ENCODE data around the gene CDH4.

CDH4 gene

DNA sequence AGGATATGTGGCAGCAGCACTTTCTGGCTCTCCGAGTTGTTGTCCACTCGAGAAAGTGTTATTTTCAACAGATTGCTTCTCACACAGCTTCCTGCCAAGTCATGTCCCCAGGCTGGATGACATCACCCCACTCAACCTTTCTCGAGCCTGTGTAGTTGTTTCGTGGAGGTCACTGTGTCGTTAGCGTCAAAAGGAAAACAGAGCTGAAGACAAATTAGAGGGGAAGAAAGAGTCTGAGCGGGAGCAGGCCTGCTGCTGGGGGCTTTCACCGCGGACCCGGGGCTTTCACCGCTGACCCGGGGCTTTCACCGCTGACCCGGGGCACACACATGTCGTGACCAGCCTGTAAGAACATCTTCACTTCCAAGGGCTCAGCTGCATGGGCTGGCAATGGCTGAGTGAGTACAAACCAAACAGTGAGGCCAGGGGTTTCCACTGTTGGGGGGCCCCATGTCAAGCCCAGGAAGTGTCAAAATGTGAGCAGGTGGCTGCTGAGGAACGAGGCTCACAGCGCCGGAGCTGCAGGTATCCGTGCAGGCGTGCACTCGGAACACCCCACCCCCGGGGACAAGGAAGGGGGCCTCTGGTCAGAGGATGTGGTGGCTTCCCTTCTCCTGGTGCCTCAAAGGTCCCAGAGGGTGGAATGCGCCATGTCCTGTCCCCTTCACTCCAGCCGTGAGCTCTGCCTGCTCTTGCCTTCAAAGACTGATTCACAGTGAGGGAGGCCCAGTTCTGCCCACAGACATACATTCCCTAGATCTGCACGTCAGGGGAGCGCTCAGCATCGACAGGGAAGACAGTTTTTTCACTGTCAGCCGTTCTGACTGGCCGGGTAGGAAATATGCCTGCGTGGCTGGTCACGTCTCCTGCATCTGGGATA is 447.7 kb downstream of the CDH4 start:
- H3K27ac ChIP-seq: no peak overlapping the region
- TF ChIP-seq, protein P1, sequence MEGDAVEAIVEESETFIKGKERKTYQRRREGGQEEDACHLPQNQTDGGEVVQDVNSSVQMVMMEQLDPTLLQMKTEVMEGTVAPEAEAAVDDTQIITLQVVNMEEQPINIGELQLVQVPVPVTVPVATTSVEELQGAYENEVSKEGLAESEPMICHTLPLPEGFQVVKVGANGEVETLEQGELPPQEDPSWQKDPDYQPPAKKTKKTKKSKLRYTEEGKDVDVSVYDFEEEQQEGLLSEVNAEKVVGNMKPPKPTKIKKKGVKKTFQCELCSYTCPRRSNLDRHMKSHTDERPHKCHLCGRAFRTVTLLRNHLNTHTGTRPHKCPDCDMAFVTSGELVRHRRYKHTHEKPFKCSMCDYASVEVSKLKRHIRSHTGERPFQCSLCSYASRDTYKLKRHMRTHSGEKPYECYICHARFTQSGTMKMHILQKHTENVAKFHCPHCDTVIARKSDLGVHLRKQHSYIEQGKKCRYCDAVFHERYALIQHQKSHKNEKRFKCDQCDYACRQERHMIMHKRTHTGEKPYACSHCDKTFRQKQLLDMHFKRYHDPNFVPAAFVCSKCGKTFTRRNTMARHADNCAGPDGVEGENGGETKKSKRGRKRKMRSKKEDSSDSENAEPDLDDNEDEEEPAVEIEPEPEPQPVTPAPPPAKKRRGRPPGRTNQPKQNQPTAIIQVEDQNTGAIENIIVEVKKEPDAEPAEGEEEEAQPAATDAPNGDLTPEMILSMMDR (conservative IDR thresholded peaks at IDR 0.05): no peak
- no peak for TF ChIP-seq ZFX (IDR thresholded peaks at IDR 0.05)

DNA sequence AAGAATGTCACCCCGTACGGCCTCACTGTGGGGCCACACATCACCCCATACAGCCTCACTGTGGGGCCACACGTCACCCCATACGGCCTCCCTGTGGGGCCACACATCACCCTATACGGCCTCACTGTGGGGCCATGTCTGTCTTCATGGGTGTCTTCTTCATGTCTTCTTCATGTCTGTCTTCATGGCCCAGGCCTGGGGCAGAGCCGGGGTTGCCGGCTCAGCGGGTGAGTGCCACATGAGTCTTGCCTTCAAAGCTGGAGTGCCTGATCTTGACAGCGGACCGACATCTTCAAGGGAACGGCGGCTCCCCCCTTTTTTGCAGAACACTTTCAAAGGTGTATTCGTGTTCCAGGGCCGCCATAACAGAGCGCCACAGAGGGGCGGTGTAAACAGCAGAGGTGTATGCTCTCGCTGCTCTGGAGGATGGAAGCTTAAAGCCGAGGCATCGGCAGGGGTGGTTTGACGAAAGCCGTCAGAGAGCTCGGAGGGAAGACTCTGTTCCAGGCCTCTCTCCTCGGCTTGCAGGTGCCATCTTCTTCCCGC is 448.6 kb downstream of the CDH4 start:
- no peak overlapping the region for H3K27ac ChIP-seq
- no peak for TF ChIP-seq ZFX (IDR thresholded peaks at IDR 0.05)
- TF ChIP-seq, protein P1 (conservative IDR thresholded peaks at IDR 0.05): no peak

DNA sequence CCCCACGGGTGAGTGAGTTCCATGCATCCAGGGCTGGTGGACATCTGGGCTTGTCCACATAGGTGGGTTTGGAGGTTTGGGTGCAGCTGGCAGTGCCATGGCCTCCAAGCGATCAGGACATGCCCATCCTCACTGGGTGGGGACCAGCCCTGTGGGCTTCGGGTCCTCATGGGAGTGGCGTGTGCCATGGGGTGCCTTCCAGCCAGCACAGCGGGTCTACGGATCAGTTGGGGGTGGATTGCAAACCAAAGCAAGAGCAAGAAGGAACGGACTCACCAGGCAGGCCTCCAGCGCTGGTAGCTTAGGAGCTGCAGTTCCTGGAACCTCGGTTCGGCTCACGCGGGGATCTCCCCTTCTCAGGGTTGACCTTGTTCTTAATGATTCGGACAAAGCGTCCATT is 449.3 kb downstream of the CDH4 start:
- H3K27ac ChIP-seq: no peak overlapping the region
- TF ChIP-seq, protein P1 (conservative IDR thresholded peaks at IDR 0.05): no peak

DNA sequence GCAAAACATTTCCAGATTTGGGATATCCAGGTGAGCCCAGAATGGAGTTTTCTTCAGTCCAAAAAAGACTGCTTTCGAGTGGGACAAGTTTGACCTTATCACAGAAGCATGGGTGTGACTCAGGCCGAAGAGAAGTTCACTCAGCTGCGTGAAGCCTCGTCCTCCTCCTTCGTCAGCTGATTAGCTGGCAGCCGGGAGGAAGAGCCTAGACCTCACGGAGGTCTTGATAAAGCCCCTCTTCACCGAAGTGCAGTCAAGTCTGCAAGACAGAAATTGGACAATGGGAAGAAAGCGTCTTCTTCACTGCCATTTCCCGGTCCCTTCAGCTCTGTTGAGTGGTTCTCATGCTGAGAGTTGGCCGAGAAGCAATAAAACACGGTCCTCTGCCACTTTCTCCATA is 449.7 kb downstream of the CDH4 start:
- no peak overlapping the region for H3K27ac ChIP-seq
- TF ChIP-seq, protein P1 (conservative IDR thresholded peaks at IDR 0.05): no peak
- TF ChIP-seq ZFX (IDR thresholded peaks at IDR 0.05): no peak

DNA sequence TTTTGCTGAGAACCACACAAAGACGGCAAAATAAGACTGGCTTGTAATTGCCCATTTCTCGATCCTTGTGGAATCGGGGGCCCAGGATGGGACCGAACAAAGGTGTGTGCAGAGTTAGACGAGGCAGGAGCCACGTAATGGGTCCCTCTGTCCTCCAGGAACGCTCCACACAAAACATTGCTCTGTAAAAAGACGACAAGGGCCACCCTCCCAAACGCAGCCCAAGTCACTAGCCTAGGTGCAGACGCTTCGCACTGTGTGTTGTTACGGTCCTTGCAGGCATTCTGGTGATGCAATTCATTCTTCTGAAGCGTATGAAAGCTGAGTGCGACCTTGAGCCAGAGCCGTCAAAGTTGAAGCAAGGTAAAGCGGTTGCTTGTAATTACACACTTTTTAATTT is 450.2 kb downstream of the CDH4 start:
- no peak overlapping the region for H3K27ac ChIP-seq
- no peak for TF ChIP-seq ZFX (IDR thresholded peaks at IDR 0.05)
- TF ChIP-seq, protein P1 (conservative IDR thresholded peaks at IDR 0.05): no peak

DNA sequence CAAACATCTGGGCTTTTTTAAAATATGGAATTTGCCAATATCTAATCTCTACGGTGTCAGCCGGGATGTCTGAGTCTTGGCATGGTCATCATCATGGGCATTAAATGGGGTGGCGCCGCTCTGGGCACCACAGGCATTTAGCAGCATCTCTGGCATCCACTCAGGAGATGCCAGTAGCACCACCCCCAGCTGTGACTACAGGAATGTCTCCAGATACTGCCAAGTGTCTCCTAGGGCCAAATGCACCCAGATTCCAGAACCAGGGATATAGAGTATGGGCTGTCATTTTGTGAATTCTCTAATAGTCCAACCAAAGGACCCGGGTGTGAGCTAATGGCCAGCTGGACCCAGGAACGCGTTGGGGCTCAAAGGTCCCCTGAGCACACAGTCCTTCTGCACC is 452.6 kb downstream of the CDH4 start:
- H3K27ac ChIP-seq: no peak overlapping the region
- TF ChIP-seq, protein P1 (conservative IDR thresholded peaks at IDR 0.05): no peak
- no peak for TF ChIP-seq ZFX (IDR thresholded peaks at IDR 0.05)

Data from C4-2B (cell line).